HUES48 (cell line): ENCODE data around the gene PRKAG1.

ENCODE experiments used
- H3K27ac ChIP-seq: one replicate; pipeline ENCODE4 v1.7.0; 2013; ENCODE audit warnings: low read depth, low read length, inconsistent platforms
- H3K27me3 ChIP-seq: 2 replicates; pipeline ENCODE4 v1.6.1; 2013; ENCODE audit warnings: mild to moderate bottlenecking, low read length; ENCODE audit not compliant: control insufficient read depth, insufficient read depth
- H3K36me3 ChIP-seq: 2 replicates; pipeline ENCODE4 v1.6.1; 2013; ENCODE audit warnings: low read length; ENCODE audit not compliant: control insufficient read depth, insufficient read depth
- H3K4me1 ChIP-seq: 2 replicates; pipeline ENCODE4 v1.6.1; 2013; ENCODE audit warnings: mild to moderate bottlenecking, low read length; ENCODE audit not compliant: control insufficient read depth, insufficient read depth
- H3K4me3 ChIP-seq: 2 replicates; pipeline ENCODE4 v1.5.1; 2013; ENCODE audit warnings: mild to moderate bottlenecking, low read depth, low read length
- H3K9ac ChIP-seq: 2 replicates; pipeline ENCODE4 v1.6.1; 2013; ENCODE audit warnings: mild to moderate bottlenecking, low read depth, low read length, moderate library complexity
- H3K9me3 ChIP-seq: 2 replicates; pipeline ENCODE4 v1.6.1; 2013; ENCODE audit warnings: low read length; ENCODE audit not compliant: control insufficient read depth, insufficient read depth

The PRKAG1 gene

GRCh38 chr12:49055978-49056754 lies 37.6 kb upstream of the PRKAG1 start:
- H3K4me3 ChIP-seq, result peak overlapping the region; percentile 34
- no peaks in the 10 kb centered on the region for H3K27me3 ChIP-seq
- no peak overlapping the region for H3K9ac ChIP-seq

DNA sequence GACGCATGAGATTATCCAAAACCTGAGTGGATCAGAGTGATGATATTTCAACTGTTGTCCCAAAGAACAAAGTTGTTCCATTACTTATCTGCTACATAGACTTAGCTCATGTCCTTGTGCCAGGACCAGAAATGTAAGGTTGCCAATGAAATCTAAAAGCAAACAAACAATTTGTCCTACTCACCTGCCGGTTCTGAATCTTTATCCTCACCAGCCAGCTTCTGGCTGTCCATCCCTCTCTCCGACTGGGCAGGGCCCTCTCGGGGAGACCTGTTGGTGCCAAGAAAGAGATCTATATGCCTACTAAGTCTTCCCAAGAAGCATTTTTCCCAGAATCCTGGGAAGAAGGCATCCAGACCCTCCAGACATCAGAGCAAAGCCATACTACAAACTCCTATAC lies 36.5 kb upstream of the PRKAG1 start:
- no peak overlapping the region for H3K4me3 ChIP-seq
- no peaks in the 10 kb centered on the region for H3K9me3 ChIP-seq
- no peak overlapping the region for H3K27ac ChIP-seq
- no peaks in the 10 kb centered on the region for H3K27me3 ChIP-seq
- H3K9ac ChIP-seq, result no peak overlapping the region
- H3K36me3 ChIP-seq, result peaks cover 53% of the 10 kb centered on the region
- peaks cover 31% of the 10 kb centered on the region for H3K4me1 ChIP-seq

More at GRCh38 chr12:49055978-49056754, 37.6 kb upstream of the PRKAG1 start:
- Histone ChIP-seq H3K27ac (no peak overlapping the region), H3K4me1 (peaks cover 31% of the 10 kb centered on the region), H3K9me3 (no peaks in the 10 kb centered on the region), H3K36me3 (peaks cover 42% of the 10 kb centered on the region)

DNA sequence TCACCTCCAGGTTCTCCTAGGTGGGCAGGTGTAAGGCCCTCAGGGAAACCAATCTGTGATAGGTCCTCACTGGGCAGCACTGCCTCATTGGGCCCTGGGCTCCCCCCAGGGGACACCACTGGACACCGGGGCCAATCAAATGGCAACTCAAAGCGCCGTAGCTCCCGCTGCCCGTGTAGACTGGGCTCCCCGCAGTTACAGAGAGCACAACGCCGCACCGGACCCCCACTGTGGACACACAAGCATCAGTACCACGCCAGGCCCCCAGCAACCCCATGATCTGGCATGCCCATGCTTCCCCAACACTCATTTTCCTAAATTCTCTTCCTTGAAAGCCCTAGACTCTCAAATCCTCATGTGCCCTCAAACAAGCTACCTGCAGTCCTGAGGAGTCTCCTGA lies 35.9 kb upstream of the PRKAG1 start:
- H3K27ac ChIP-seq, result no peak overlapping the region
- H3K9ac ChIP-seq, result no peak overlapping the region
- no peaks in the 10 kb centered on the region for H3K27me3 ChIP-seq
- peaks cover 59% of the 10 kb centered on the region for H3K36me3 ChIP-seq
- no peaks in the 10 kb centered on the region for H3K9me3 ChIP-seq
- no peak overlapping the region for H3K4me3 ChIP-seq
- peaks cover 31% of the 10 kb centered on the region for H3K4me1 ChIP-seq

DNA sequence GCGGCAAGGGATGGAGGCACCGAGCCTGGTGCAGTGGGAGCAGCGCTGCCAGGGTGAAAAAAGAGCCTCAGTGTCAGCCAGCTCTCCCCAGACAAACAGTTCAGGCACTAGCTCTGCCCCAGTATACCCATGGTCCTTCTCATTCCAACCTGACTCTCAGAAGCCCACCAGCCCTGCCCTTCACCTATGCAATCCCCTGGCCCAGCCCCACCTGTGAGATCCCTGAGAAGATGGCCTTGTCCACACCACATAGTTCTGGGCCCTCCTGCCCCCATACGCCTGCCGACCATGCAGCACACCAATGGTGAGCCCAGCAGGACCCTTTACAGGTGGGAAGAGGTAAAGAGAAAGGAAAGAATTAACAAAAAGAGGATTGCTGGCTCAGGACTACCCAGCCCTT lies 35.5 kb upstream of the PRKAG1 start:
- Histone ChIP-seq H3K9me3 (no peaks in the 10 kb centered on the region), H3K9ac (no peak overlapping the region), H3K4me3 (no peak overlapping the region), H3K4me1 (peaks cover 31% of the 10 kb centered on the region), H3K27ac (no peak overlapping the region), H3K27me3 (no peaks in the 10 kb centered on the region), H3K36me3 (peaks cover 63% of the 10 kb centered on the region)

- Histone ChIP-seq H3K36me3 (peaks cover 78% of the 10 kb centered on the region), H3K9me3 (no peaks in the 10 kb centered on the region)
Observed at GRCh38 chr12:49052451-49053208, 34.1 kb upstream of the PRKAG1 start.

GRCh38 chr12:49051777-49052438 lies 33.3 kb upstream of the PRKAG1 start:
- H3K36me3 ChIP-seq, result peaks cover 85% of the 10 kb centered on the region
- no peaks in the 10 kb centered on the region for H3K27me3 ChIP-seq
- no peaks in the 10 kb centered on the region for H3K9me3 ChIP-seq
- H3K9ac ChIP-seq, result no peak overlapping the region
- H3K27ac ChIP-seq, result no peak overlapping the region
- H3K4me1 ChIP-seq, result peaks cover 15% of the 10 kb centered on the region
- H3K4me3 ChIP-seq, result no peak overlapping the region

More at GRCh38 chr12:49052451-49053208, 34.1 kb upstream of the PRKAG1 start:
- H3K4me1 ChIP-seq, result peaks cover 22% of the 10 kb centered on the region
- no peak overlapping the region for H3K27ac ChIP-seq
- no peaks in the 10 kb centered on the region for H3K27me3 ChIP-seq
- no peak overlapping the region for H3K4me3 ChIP-seq
- H3K9ac ChIP-seq, result no peak overlapping the region

- Histone ChIP-seq H3K4me1 (peaks cover 10% of the 10 kb centered on the region), H3K27me3 (no peaks in the 10 kb centered on the region), H3K4me3 (no peak overlapping the region), H3K9ac (no peak overlapping the region), H3K9me3 (no peaks in the 10 kb centered on the region), H3K27ac (no peak overlapping the region), H3K36me3 (peaks cover 90% of the 10 kb centered on the region)
Observed at GRCh38 chr12:49051373-49051764, 32.8 kb upstream of the PRKAG1 start.

DNA sequence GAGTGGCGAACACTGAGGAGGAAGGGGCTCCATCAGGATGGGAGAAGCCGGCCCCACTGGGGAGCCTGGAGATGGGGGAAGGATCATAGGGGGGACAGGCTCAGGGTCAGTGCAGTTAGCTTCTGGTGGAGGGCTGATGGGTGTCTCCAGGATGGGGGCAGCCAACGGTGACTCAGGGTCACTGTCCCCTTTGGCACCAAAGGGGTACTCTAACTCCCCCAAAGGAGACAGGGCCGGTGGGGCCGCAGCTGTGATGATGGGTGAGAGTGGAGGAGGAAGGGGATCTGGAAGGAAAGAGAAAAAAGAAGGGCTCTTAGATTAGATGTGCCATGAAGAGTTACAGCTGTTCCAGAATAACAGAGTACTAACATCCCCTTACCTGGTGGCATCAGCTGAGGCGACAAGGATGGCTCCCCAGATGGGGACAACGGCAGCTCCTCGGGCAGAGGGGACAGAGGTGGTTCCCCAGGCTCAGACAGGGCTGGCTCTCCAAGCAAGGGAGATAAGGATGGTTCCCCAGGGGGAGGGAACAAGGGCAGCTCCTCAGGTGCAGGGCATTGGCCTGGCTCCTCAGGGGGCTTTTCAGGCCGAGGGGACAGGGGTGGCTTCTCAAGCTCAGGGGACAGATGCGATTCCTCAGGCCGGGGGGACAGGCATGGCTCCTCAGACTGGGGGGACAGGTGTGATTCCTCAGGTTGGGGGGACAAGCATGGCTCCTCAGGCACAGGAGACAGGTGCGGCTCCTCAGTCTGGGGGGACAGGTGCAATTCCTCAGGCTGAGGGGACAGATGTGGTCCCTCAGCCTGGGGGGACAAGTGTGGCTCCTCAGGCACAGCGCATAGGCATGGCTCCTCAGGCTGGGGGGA lies 32.2 kb upstream of the PRKAG1 start:
- Histone ChIP-seq H3K27ac (no peak overlapping the region), H3K4me3 (no peak overlapping the region), H3K36me3 (peaks cover 97% of the 10 kb centered on the region)

GRCh38 chr12:49049566-49050224 lies 31.1 kb upstream of the PRKAG1 start:
- H3K9me3 ChIP-seq, result no peaks in the 10 kb centered on the region
- H3K9ac ChIP-seq, result no peak overlapping the region
- no peak overlapping the region for H3K4me3 ChIP-seq
- H3K27ac ChIP-seq, result no peak overlapping the region
- no peaks in the 10 kb centered on the region for H3K27me3 ChIP-seq
- no peaks in the 10 kb centered on the region for H3K4me1 ChIP-seq
- H3K36me3 ChIP-seq, result peaks cover 100% of the 10 kb centered on the region

More for the DNA sequence above, 32.2 kb upstream of the PRKAG1 start:
- no peak overlapping the region for H3K9ac ChIP-seq
- H3K4me1 ChIP-seq, result peaks cover 3% of the 10 kb centered on the region
- H3K9me3 ChIP-seq, result no peaks in the 10 kb centered on the region
- H3K27me3 ChIP-seq, result no peaks in the 10 kb centered on the region

- Histone ChIP-seq H3K9me3 (no peaks in the 10 kb centered on the region), H3K9ac (no peak overlapping the region), H3K27me3 (no peaks in the 10 kb centered on the region), H3K4me3 (no peak overlapping the region), H3K36me3 (peaks cover 100% of the 10 kb centered on the region), H3K4me1 (no peaks in the 10 kb centered on the region), H3K27ac (no peak overlapping the region)
Observed at GRCh38 chr12:49048953-49049352, 30.4 kb upstream of the PRKAG1 start.
